Measurements from ENCODE around the gene CAGE1. TPM values are rescaled to one million over a fixed set of nuclear protein-coding genes. Genes with fewer than 3 reads are reported as not detected.

CAGE1 gene
- total and polyA plus RNA-seq, 2 experiments from 2014 or later, result 0.17 TPM; not detected in 1

DNA sequence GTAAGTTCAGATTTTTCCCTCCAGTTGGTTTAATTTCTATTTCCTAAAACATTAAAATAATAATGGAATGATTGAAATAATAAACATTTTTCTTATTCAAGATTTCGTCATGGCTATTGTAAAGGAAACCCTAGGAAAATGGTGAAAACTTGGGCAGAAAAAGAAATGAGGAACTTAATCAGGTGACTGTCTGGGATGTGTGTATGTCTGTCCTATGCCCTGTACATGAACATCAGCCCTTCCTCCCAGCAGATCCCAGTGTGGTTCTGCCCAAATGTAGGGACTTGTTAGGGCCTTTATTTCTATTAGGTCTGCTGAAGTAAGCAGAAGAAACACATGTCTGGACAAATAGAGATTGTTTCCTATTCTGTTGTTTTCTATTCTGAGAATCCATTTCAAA is 13.2 kb upstream of the CAGE1 start:
- WGBS (ENCODE audit: low lambda C conversion rate, missing lambda C conversion rate), result 95% methylated on average over 1 of the region's 1 CpG
- no peaks in the 10 kb centered on the region for H3K9me2 ChIP-seq (replicated peaks; ENCODE audit: insufficient read depth)
- no peaks in the 10 kb centered on the region for H3K79me2 ChIP-seq
- no peak overlapping the region for H2AFZ ChIP-seq
- TF ChIP-seq EZH2phosphoT487 (IDR thresholded peaks at IDR 0.05; ENCODE audit: low read depth, severe bottlenecking, unreplicated experiment), result no peak
- no peak for TF ChIP-seq EZH2 (IDR thresholded peaks at IDR 0.05; ENCODE audit: borderline replicate concordance)
- TF ChIP-seq CTCF (IDR thresholded peaks at IDR 0.05; ENCODE audit: poor library complexity), result no peak
- no peak for DNase-seq (ENCODE audit: low spot score)
- no peaks in the 10 kb centered on the region for H3K27me3 ChIP-seq
- no peak overlapping the region for H3K27ac ChIP-seq
- no peaks in the 10 kb centered on the region for H3K4me1 ChIP-seq (ENCODE audit: insufficient read depth)
- no peaks in the 10 kb centered on the region for H3K36me3 ChIP-seq (replicated peaks; ENCODE audit: insufficient read depth, low read depth)
- H3K4me2 ChIP-seq, result no peak overlapping the region
- no peak overlapping the region for H3K4me3 ChIP-seq
- H3K9me3 ChIP-seq (ENCODE audit: low read depth), result no peaks in the 10 kb centered on the region
- no peaks in the 10 kb centered on the region for H4K20me1 ChIP-seq (ENCODE audit: insufficient read depth, poor library complexity, severe bottlenecking)

DNA sequence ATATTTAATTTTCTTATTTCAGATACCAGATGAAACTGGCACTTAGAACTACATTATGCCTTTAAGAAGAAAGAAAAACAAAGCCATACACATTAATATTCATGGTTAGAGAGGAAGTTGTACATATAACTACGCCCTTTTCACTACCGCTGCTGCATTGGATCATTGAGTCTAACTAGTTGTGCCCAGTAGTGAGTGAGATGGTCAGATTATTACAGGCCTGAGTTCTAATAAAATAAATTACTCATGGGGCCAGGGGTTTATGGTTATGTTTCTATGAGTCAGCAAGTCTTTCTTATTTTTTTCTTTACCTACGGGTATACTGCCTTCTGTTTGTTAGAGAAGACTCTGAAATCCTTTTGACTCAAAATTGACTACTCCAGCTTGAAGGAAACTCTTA is 11.5 kb upstream of the CAGE1 start:
- no peaks in the 10 kb centered on the region for H3K36me3 ChIP-seq (replicated peaks; ENCODE audit: insufficient read depth, low read depth)
- H3K9me2 ChIP-seq (replicated peaks; ENCODE audit: insufficient read depth), result no peaks in the 10 kb centered on the region
- H3K27me3 ChIP-seq, result no peaks in the 10 kb centered on the region
- TF ChIP-seq EZH2phosphoT487 (IDR thresholded peaks at IDR 0.05; ENCODE audit: low read depth, severe bottlenecking, unreplicated experiment) (no peak), CTCF (IDR thresholded peaks at IDR 0.05; ENCODE audit: poor library complexity) (no peak), EZH2 (IDR thresholded peaks at IDR 0.05; ENCODE audit: borderline replicate concordance) (no peak)
- no peak overlapping the region for H3K4me3 ChIP-seq
- no peak overlapping the region for H3K27ac ChIP-seq
- 89% methylated on average over 3 of the region's 3 CpGs for WGBS (ENCODE audit: low lambda C conversion rate, missing lambda C conversion rate)
- no peak overlapping the region for H2AFZ ChIP-seq
- H3K79me2 ChIP-seq, result no peaks in the 10 kb centered on the region
- DNase-seq (ENCODE audit: low spot score), result no peak
- H4K20me1 ChIP-seq (ENCODE audit: insufficient read depth, poor library complexity, severe bottlenecking), result no peaks in the 10 kb centered on the region
- H3K4me2 ChIP-seq, result no peak overlapping the region
- H3K9me3 ChIP-seq (ENCODE audit: low read depth), result no peaks in the 10 kb centered on the region
- H3K4me1 ChIP-seq (ENCODE audit: insufficient read depth), result no peaks in the 10 kb centered on the region

DNA sequence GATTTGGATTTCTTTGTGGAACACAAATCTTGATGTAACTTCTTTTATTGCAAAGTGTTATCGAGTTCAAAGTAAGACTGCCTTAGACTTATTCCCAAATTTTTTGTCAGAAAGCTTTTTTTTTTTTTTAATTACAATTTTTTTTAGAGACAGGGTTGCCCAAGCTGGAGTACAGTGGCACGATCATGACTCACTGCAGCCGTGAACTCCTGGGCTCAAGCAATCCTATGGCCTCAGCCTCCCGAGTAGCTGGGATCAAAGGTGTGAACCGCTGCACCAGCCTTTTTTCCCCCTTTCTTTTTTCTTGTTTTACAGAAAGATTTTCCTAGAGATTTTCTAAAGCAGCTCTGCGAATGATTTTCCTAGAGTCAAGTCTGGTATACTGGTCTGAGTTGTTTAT is 2.9 kb upstream of the CAGE1 start:
- no peak overlapping the region for H3K4me3 ChIP-seq
- 64% methylated on average over 6 of the region's 6 CpGs for WGBS (ENCODE audit: low lambda C conversion rate, missing lambda C conversion rate)
- H3K9me3 ChIP-seq (ENCODE audit: low read depth), result no peaks in the 10 kb centered on the region
- H3K79me2 ChIP-seq, result peaks cover 39% of the 10 kb centered on the region
- H3K27me3 ChIP-seq, result no peaks in the 10 kb centered on the region
- no peak overlapping the region for H3K27ac ChIP-seq
- peak overlapping the region; percentile 96 for H3K4me2 ChIP-seq
- H3K9me2 ChIP-seq (replicated peaks; ENCODE audit: insufficient read depth), result no peaks in the 10 kb centered on the region
- no peak overlapping the region for H2AFZ ChIP-seq
- no peaks in the 10 kb centered on the region for H3K36me3 ChIP-seq (replicated peaks; ENCODE audit: insufficient read depth, low read depth)
- H4K20me1 ChIP-seq (ENCODE audit: insufficient read depth, poor library complexity, severe bottlenecking), result no peaks in the 10 kb centered on the region
- peak; percentile 27 for DNase-seq (ENCODE audit: low spot score)
- no peak for TF ChIP-seq EZH2 (IDR thresholded peaks at IDR 0.05; ENCODE audit: borderline replicate concordance)
- TF ChIP-seq EZH2phosphoT487 (IDR thresholded peaks at IDR 0.05; ENCODE audit: low read depth, severe bottlenecking, unreplicated experiment), result no peak
- TF ChIP-seq CTCF (IDR thresholded peaks at IDR 0.05; ENCODE audit: poor library complexity), result no peak
- H3K4me1 ChIP-seq (ENCODE audit: insufficient read depth), result peaks cover 15% of the 10 kb centered on the region

DNA sequence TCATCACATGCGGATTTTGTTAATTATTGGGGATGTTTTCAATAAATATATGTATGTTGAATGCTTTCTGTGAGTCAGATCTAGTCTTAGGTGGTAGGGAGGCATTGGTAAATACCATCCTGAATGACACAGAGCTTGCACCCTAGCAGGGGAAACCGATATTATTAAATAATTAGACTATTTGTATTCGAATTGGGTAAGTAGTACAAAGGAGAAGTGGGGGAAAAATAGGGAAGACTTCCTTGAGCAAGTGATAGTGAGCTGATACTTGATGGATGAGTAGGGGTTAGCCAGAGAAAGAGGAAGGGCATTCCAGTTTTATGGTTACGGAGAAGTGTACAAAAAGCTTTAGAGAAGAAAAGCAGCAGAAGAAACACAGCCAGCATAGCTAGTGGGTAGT is 1.6 kb upstream of the CAGE1 start:
- no peak overlapping the region for H3K4me3 ChIP-seq
- no peaks in the 10 kb centered on the region for H3K36me3 ChIP-seq (replicated peaks; ENCODE audit: insufficient read depth, low read depth)
- peaks cover 15% of the 10 kb centered on the region for H3K4me1 ChIP-seq (ENCODE audit: insufficient read depth)
- TF ChIP-seq CTCF (IDR thresholded peaks at IDR 0.05; ENCODE audit: poor library complexity), result no peak
- no peak for TF ChIP-seq EZH2phosphoT487 (IDR thresholded peaks at IDR 0.05; ENCODE audit: low read depth, severe bottlenecking, unreplicated experiment)
- no peak for TF ChIP-seq EZH2 (IDR thresholded peaks at IDR 0.05; ENCODE audit: borderline replicate concordance)
- no peaks in the 10 kb centered on the region for H3K27me3 ChIP-seq
- H3K79me2 ChIP-seq, result peaks cover 39% of the 10 kb centered on the region
- DNase-seq (ENCODE audit: low spot score), result no peak
- H4K20me1 ChIP-seq (ENCODE audit: insufficient read depth, poor library complexity, severe bottlenecking), result no peaks in the 10 kb centered on the region
- no peak overlapping the region for H2AFZ ChIP-seq
- H3K4me2 ChIP-seq, result peak overlapping the region; percentile 96
- WGBS (ENCODE audit: low lambda C conversion rate, missing lambda C conversion rate), result 90% methylated on average over 4 of the region's 4 CpGs
- H3K27ac ChIP-seq, result no peak overlapping the region
- no peaks in the 10 kb centered on the region for H3K9me3 ChIP-seq (ENCODE audit: low read depth)
- no peaks in the 10 kb centered on the region for H3K9me2 ChIP-seq (replicated peaks; ENCODE audit: insufficient read depth)

Measured in hepatocyte (in vitro differentiated cells).